ENCODE results near the gene SOCS4. TPM values are rescaled to one million over a fixed set of nuclear protein-coding genes. Genes with fewer than 3 reads are reported as not detected.
A peak's percentile ranks its signal among the peaks of the same experiment; 100 is the strongest.

The SOCS4 gene
- total and polyA plus RNA-seq, 2 of the 13 experiments (the other 11 are each of a cell fraction or from before 2014, with no cell fraction given) = 4.0 to 10.0 TPM

DNA sequence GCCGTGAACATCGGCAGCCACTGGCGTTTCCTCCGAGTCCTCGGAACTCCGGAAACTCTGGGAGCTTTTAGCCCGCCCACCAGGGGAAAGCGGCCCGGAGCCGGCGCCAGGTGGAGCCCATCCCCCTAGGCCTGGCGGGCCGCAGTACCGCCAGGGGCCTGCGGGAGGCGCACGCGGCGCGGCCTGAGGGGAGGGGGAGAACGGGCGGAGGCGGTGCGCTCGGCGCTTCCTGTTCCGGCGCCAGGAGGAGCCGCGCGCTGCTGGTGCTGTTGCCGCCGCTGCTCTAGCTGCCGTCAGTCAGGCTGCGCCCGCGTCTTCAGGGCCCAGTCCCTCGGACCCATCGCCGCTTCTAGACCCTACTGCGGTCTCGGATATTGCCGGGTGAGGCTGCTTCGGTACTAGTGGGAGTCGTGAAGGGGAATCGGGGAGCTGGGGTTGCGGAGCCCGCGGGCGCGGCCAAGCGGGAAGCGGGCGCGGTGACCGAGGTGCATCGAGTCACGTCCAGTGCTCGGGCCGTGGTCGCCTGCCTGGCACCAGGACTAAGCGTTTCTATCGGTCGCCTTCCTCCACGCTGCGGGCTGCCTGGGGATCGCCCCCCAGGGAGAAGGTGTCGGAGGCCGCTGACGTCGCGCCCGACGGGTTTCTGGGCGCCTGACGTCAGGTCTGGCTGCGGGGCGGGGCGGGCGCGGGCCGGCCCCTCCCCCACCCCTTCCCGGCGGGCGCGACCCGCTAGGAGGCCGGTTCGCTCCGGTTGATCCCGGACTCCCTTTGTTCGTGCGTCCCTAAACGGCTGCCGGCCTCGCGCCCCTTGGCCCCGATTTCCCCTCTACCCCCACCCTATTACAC is 24.6 kb downstream of the SOCS4 start, which contains the start of gene MAPK1IP1L:
MAPK1IP1L (plus strand) TSS at position 225 of the 846 bp plus-strand sequence. CDS start 10,037 bp downstream, outside the sequence.
- Histone ChIP-seq H3K9me3 (ENCODE audit: low read length) (no peaks in the 10 kb centered on the region), H4K20me1 (ENCODE audit: insufficient read depth, low read length) (peaks cover 33% of the 10 kb centered on the region), H3K9ac (ENCODE audit: insufficient read depth, low read depth, low read length) (peak within 1 kb of the TSS; percentile 100), H3K4me3 (replicated peaks in 1 of 3; ENCODE audit: insufficient read depth in 1 of 3, low read depth in 2 of 3, low read length in 3 of 3) (peak within 1 kb of the TSS; percentile 76 to 99 (median 94)), H3K27me3 (ENCODE audit: control insufficient read depth in 1 of 2, insufficient read depth in 2 of 2, low read length in 2 of 2) (no peaks in the 10 kb centered on the region; a peak in 1 of 5 replicates), H3K36me3 (replicated peaks in 1 of 2; ENCODE audit: control insufficient read depth in 1 of 2, insufficient read depth in 2 of 2, low read length in 2 of 2) (peaks cover 0 to 3% of the 10 kb centered on the region in 2 experiments; a peak in 3 of 5 replicates), H3K27ac (ENCODE audit: extremely low read length, insufficient read depth, low read length) (peak within 1 kb of the TSS; percentile 99), H2AFZ (ENCODE audit: low read length) (peak within 1 kb of the TSS; percentile 64), H3K4me1 (ENCODE audit: insufficient read depth, low read length) (peaks cover 46% of the 10 kb centered on the region), H3K4me2 (ENCODE audit: low read depth, low read length) (peak within 1 kb of the TSS; percentile 81), H3K79me2 (ENCODE audit: insufficient read depth, low read length) (peaks cover 46% of the 10 kb centered on the region)
- intact Hi-C loops (cut with micrococcal nuclease; ENCODE audit: unreplicated experiment) = no loop called here
- FAIRE-seq = no peak
- ChIA-PET POLR2A (interaction anchor here (0.6 to 3.0 kb wide), 19 partner anchors 8 to 545 kb away, joined by 3 to 47 read pairs (median 4); partner anchors contain the start of genes SOCS4 and WDHD1), CTCF (ENCODE audit: low intra/inter-chr PET ratio, low total read pairs) (interaction anchor here (0.6 kb wide), 1 partner anchor 110 kb away, joined by 3 read pairs; no protein-coding TSS in a partner anchor)
- DNase-seq (ENCODE audit: low spot score) = peak; percentile 82
- ATAC-seq = peak; percentile 96
- BruUV-seq (replicated peaks) = no TSS peak
- under 1% methylated on average over 10 of the region's 98 CpGs for WGBS (ENCODE audit: low lambda C conversion rate)
- in situ Hi-C loops (cut with HindIII; ENCODE audit: extremely low pct_ligation_motif_present, low pct_unique_long_range_greater_than_20kb) = no loop called here
- no peak for TF ChIP-seq TCF12 (IDR thresholded peaks at IDR 0.05)
- TF ChIP-seq TCF12 (CRISPR knock-in tag; IDR thresholded peaks at IDR 0.05) = peak; percentile 78; the same call in 1 of the 2 replicates
- no peak for TF ChIP-seq HOXA7 (CRISPR knock-in tag; IDR thresholded peaks at IDR 0.05)
- TF ChIP-seq ZNF775 (CRISPR knock-in tag; IDR thresholded peaks at IDR 0.05; ENCODE audit: borderline replicate concordance) = no peak
- peak; percentile 80 for TF ChIP-seq UBTF (CRISPR knock-in tag; IDR thresholded peaks at IDR 0.05)
- TF ChIP-seq KDM1A (CRISPR knock-in tag; IDR thresholded peaks at IDR 0.05) = no peak
- TF ChIP-seq CCDC6 (CRISPR knock-in tag; IDR thresholded peaks at IDR 0.05) = peak; percentile 69; the same call in 1 of the 2 replicates
- TF ChIP-seq PRPF4 (IDR thresholded peaks at IDR 0.05; ENCODE audit: low read depth, low read length, poor library complexity, severe bottlenecking) = peak; percentile 96
- TF ChIP-seq HOMEZ (CRISPR knock-in tag; IDR thresholded peaks at IDR 0.05; ENCODE audit: low read depth) = peak; percentile 57; the same call in 1 of the 2 replicates
- TF ChIP-seq HNF4A (CRISPR knock-in tag; IDR thresholded peaks at IDR 0.05) = peak; percentile 22; the same call in 1 of the 2 replicates
- TF ChIP-seq, protein P1, sequence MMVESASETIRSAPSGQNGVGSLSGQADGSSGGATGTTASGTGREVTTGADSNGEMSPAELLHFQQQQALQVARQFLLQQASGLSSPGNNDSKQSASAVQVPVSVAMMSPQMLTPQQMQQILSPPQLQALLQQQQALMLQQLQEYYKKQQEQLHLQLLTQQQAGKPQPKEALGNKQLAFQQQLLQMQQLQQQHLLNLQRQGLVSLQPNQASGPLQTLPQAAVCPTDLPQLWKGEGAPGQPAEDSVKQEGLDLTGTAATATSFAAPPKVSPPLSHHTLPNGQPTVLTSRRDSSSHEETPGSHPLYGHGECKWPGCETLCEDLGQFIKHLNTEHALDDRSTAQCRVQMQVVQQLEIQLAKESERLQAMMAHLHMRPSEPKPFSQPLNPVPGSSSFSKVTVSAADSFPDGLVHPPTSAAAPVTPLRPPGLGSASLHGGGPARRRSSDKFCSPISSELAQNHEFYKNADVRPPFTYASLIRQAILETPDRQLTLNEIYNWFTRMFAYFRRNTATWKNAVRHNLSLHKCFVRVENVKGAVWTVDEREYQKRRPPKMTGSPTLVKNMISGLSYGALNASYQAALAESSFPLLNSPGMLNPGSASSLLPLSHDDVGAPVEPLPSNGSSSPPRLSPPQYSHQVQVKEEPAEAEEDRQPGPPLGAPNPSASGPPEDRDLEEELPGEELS (CRISPR knock-in tag; IDR thresholded peaks at IDR 0.05) = peak; percentile 49; the same call in 1 of the 2 replicates
- peak; percentile 94 for TF ChIP-seq TBX2 (CRISPR knock-in tag; IDR thresholded peaks at IDR 0.05; ENCODE audit: borderline replicate concordance)
- TF ChIP-seq, protein P2, sequence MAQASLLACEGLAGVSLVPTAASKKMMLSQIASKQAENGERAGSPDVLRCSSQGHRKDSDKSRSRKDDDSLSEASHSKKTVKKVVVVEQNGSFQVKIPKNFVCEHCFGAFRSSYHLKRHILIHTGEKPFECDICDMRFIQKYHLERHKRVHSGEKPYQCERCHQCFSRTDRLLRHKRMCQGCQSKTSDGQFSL (CRISPR knock-in tag; IDR thresholded peaks at IDR 0.05) = peak; percentile 77
- no peak for TF ChIP-seq ZNF33A (CRISPR knock-in tag; IDR thresholded peaks at IDR 0.05; ENCODE audit: borderline replicate concordance)
- TF ChIP-seq ZNF367 (CRISPR knock-in tag; IDR thresholded peaks at IDR 0.05; ENCODE audit: borderline replicate concordance) = no peak
- peak; percentile 77; the same call in 1 of the 2 replicates for TF ChIP-seq ZIK1 (CRISPR knock-in tag; IDR thresholded peaks at IDR 0.05; ENCODE audit: borderline replicate concordance, low read depth)
- peak; percentile 75 for TF ChIP-seq ZNF431 (CRISPR knock-in tag; IDR thresholded peaks at IDR 0.05; ENCODE audit: borderline replicate concordance, low read depth)
